A673 (cell line): ENCODE measurements around the gene SDK1. TPM values are rescaled to one million over a fixed set of nuclear protein-coding genes. Genes with fewer than 3 reads are reported as not detected.

Experiments used
- BruUV-seq: library from RNA; stranded (reverse); fragments of 400-500 nt; replicated peaks from 2 replicates; lab custom pipeline; 2021; lab: Mats Ljungman, UMichigan
- CTCF ChIA-PET: fragments of 300-600 bp; sonication (Branson Sonifier 250); formaldehyde crosslinking; loops from one replicate; lab custom pipeline; 2022; ENCODE audit warnings: antibody characterized with exemption; lab: Charles Lee
- POLR2A ChIA-PET: fragments of 300-600 bp; sonication (Branson Sonifier 250); formaldehyde crosslinking; loops from one replicate; lab custom pipeline; 2022; ENCODE audit warnings: antibody characterized with exemption; ENCODE audit not compliant: low non-redundant PET; lab: Charles Lee
- DNase-seq: peaks from one replicate; pipeline ENCODE4 v3.0.0-alpha.2; 2015; ENCODE audit warnings: low spot score
- H3K27ac ChIP-seq: fragments of 200-600 bp; sonication (generic); 2 replicates; pipeline ENCODE4 v1.5.1; 2016; ENCODE audit warnings: mixed run types, low read depth, mild to moderate bottlenecking, mixed read lengths, antibody characterized with exemption, low read length; ENCODE audit not compliant: poor library complexity, severe bottlenecking
- H3K27me3 ChIP-seq: fragments of 200-600 bp; sonication (generic); replicated peaks from 2 replicates; pipeline ENCODE4 v1.6.1; 2017; ENCODE audit warnings: mixed run types, low read depth, mild to moderate bottlenecking, mixed read lengths, antibody characterized with exemption, low read length; ENCODE audit not compliant: insufficient read depth, poor library complexity
- H3K36me3 ChIP-seq: fragments of 200-600 bp; sonication (generic); 2 replicates; pipeline ENCODE4 v1.6.1; 2016; ENCODE audit warnings: mixed run types, mild to moderate bottlenecking, mixed read lengths, antibody characterized with exemption, low read length; ENCODE audit not compliant: insufficient read depth, poor library complexity, severe bottlenecking
- H3K4me1 ChIP-seq: fragments of 200-600 bp; sonication (generic); 2 replicates; pipeline ENCODE4 v1.6.1; 2017; ENCODE audit warnings: mixed run types, mild to moderate bottlenecking, mixed read lengths, antibody characterized with exemption, low read length; ENCODE audit not compliant: insufficient read depth, poor library complexity, severe bottlenecking
- H3K4me3 ChIP-seq: fragments of 200-600 bp; sonication (generic); 2 replicates; pipeline ENCODE4 v1.5.1; 2016; ENCODE audit warnings: low read depth, mixed run types, mild to moderate bottlenecking, mixed read lengths, low read length; ENCODE audit not compliant: poor library complexity, severe bottlenecking
- H3K9me3 ChIP-seq: fragments of 200-600 bp; sonication (generic); 2 replicates; pipeline ENCODE4 v1.6.1; 2016; ENCODE audit warnings: mixed run types, low read depth, mild to moderate bottlenecking, mixed read lengths, antibody characterized with exemption, low read length; ENCODE audit not compliant: poor library complexity, severe bottlenecking
- EZH2 ChIP-seq: fragments of 200-600 bp; sonication (generic); IDR thresholded peaks from 2 replicates; pipeline ENCODE4 v1.6.1; 2017; ENCODE audit warnings: borderline replicate concordance, low read depth, mild to moderate bottlenecking, mixed read lengths, antibody characterized with exemption, low read length; ENCODE audit not compliant: poor library complexity, severe bottlenecking
- intact Hi-C: fragments of 100-400 bp; cut with micrococcal nuclease; formaldehyde crosslinking; loops from one replicate; pipeline ENCODE4 v1.10.0; 2022; ENCODE audit not compliant: unreplicated experiment
- total RNA-seq: library from RNA; stranded (reverse); gene quantifications from 2 replicates; pipeline ENCODE4 v1.2.3, GENCODE V29; 2021
- TF ChIP-seq, protein P1 (sequence below): fragments of 300-800, 200-600 bp; sonication (generic); conservative IDR thresholded peaks from 2 replicates; pipeline ENCODE4 v1.5.1; 2017; ENCODE audit warnings: low read depth, mild to moderate bottlenecking, antibody characterized with exemption, low read length, moderate library complexity, mixed read lengths

The SDK1 gene
- total RNA-seq, 1 experiment from 2014 or later: 14.7 TPM

DNA sequence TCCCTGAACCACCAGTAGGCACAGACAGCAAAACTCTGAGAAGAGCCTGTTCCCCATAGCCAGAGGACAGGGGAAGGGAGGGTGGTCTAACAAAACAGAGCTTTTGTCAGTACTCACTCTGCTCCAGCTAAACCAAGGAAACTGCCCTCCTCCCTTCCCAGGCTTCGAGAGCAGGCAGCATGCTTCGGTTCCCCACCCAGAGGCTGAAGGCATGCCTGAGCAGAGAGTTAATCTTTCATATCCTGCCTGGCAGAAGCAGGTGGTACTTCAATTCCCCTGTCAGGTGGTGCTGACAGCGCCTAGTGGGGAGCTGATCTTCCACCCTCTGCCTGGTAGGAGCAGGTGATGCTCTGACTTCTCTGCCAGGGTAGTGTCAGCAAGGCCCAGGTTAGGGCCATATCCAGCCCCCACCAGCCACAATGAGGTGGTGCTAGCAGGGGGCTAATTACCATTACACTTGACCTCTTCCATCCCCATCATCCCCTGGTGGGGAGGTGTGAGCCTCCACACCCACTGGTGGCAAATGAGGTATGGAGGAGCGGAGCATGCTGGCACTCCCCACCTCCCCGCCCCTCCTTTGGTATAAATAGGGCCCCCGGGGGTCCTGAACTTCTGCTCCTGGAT, 35.1 kb downstream of the SDK1 start:
- no peaks in the 10 kb centered on the region for H3K9me3 ChIP-seq
- peaks cover 33% of the 10 kb centered on the region for H3K4me1 ChIP-seq
- DNase-seq: no peak
- H3K4me3 ChIP-seq: no peak overlapping the region
- H3K27ac ChIP-seq: no peak overlapping the region
- intact Hi-C loops: no loop called here
- no peaks in the 10 kb centered on the region for H3K36me3 ChIP-seq
- POLR2A ChIA-PET: no interaction called here
- CTCF ChIA-PET: no interaction called here
- no peaks in the 10 kb centered on the region for H3K27me3 ChIP-seq
- TF ChIP-seq, protein P1, sequence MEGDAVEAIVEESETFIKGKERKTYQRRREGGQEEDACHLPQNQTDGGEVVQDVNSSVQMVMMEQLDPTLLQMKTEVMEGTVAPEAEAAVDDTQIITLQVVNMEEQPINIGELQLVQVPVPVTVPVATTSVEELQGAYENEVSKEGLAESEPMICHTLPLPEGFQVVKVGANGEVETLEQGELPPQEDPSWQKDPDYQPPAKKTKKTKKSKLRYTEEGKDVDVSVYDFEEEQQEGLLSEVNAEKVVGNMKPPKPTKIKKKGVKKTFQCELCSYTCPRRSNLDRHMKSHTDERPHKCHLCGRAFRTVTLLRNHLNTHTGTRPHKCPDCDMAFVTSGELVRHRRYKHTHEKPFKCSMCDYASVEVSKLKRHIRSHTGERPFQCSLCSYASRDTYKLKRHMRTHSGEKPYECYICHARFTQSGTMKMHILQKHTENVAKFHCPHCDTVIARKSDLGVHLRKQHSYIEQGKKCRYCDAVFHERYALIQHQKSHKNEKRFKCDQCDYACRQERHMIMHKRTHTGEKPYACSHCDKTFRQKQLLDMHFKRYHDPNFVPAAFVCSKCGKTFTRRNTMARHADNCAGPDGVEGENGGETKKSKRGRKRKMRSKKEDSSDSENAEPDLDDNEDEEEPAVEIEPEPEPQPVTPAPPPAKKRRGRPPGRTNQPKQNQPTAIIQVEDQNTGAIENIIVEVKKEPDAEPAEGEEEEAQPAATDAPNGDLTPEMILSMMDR: no peak
- TF ChIP-seq EZH2: no peak
- no TSS peak for BruUV-seq

DNA sequence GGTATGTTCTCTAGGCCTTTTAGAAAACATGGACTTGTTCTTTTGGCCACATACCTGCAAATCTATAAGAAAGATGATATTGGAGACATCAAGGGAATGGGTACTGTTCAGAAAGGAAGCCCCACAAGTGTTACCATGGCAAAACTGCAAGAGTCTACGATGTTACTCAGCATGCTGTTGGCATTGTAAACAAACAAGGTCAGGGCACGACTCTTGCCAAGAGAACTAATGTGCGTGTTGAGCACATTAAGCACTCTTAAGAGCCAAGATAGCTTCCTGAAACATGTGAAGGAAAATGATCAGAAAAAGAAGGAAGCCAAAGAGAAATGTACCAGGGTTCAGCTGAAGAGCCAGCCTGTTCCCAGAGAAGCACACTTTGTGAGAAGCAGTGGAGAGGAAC, 37.1 kb downstream of the SDK1 start:
- no peak overlapping the region for H3K4me3 ChIP-seq
- H3K9me3 ChIP-seq: no peaks in the 10 kb centered on the region
- no peaks in the 10 kb centered on the region for H3K36me3 ChIP-seq
- H3K27me3 ChIP-seq: no peaks in the 10 kb centered on the region
- intact Hi-C loops: no loop called here
- TF ChIP-seq EZH2: no peak
- TF ChIP-seq, protein P1: no peak
- BruUV-seq: no TSS peak
- H3K4me1 ChIP-seq: peaks cover 16% of the 10 kb centered on the region
- POLR2A ChIA-PET: no interaction called here
- no peak for DNase-seq
- CTCF ChIA-PET: no interaction called here
- H3K27ac ChIP-seq: no peak overlapping the region

DNA sequence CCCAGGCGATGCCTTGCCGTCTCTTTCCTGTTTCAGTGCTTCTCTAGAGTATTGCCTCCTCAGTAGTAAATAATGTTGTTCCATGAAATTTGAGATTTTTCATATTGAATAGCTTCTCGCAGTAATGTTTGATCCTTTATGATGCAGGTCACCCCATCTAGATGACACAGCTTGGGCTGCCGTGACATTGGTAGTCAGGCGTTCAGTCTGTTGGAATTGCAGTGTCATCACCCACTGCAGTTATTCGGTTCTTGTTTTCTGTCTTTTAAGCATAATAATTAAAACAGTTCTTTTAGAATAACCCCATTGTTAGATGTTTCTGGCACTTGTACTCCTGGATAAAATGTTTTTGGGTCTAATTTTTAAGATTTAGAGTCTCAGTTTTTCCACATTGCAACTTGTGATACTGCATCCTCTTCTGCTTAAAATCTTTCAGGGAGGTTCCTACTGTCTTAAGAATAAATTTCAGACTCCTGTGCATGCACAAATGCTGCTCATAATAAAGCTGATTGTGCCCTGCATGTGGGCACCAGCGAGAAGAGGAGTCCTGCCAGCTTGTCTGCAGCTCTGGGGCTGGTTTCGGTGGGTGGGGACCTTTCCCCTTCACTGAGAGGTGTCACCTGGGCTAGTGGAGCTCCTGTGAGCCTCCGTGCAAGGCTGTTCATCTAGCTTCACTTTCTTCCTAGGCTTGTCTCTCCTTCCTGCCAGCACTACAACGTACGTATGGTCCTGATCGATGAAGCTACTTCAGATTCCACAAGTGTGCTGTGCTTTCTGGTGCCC, 44.8 kb downstream of the SDK1 start:
- TF ChIP-seq, protein P1: no peak
- TF ChIP-seq EZH2: no peak
- no peak for DNase-seq
- Histone ChIP-seq H3K4me1 (no peaks in the 10 kb centered on the region), H3K9me3 (no peaks in the 10 kb centered on the region), H3K27ac (no peak overlapping the region), H3K36me3 (no peaks in the 10 kb centered on the region), H3K4me3 (no peak overlapping the region), H3K27me3 (peaks cover 6% of the 10 kb centered on the region)
- intact Hi-C loops: no loop called here
- ChIA-PET CTCF (no interaction called here), POLR2A (no interaction called here)
- no TSS peak for BruUV-seq
